GM12878 (cell line): ENCODE results near the gene RADX. TPM values are rescaled to one million over a fixed set of nuclear protein-coding genes. Genes with fewer than 3 reads are reported as not detected.

Source experiments
- ATAC-seq: fragments of 200-7000 bp; cut with Tn5 transposase; 3 replicates; pipeline ENCODE4 v1.9.1; 2020; ENCODE audit warnings: mild to moderate bottlenecking, moderate library complexity
- BruUV-seq: library from RNA; stranded (reverse); fragments of 400-500 nt; replicated peaks from 2 replicates; lab custom pipeline; 2021; lab: Mats Ljungman, UMichigan
- CTCF ChIA-PET: fragments of 300-600 bp; sonication (Branson Sonifier 250); formaldehyde crosslinking; extraction: SDS; loops from one replicate; lab custom pipeline; 2021; ENCODE audit warnings: inconsistent platforms; lab: Yijun Ruan, JAX
- POLR2A ChIA-PET: fragments of 350-600 bp; formaldehyde crosslinking; extraction: SDS; loops from one replicate; lab custom pipeline; 2021; ENCODE audit warnings: inconsistent platforms; lab: Charles Lee
- RAD21 ChIA-PET: fragments of 300-600 bp; sonication (Branson Sonifier 250); formaldehyde crosslinking; loops from one replicate; lab custom pipeline; 2023; ENCODE audit warnings: antibody characterized with exemption; ENCODE audit not compliant: unreplicated experiment; lab: Charles Lee
- SMC1A ChIA-PET: fragments of 300-600 bp; sonication (Branson Sonifier 250); formaldehyde crosslinking; loops from one replicate; lab custom pipeline; 2023; ENCODE audit not compliant: unreplicated experiment, uncharacterized antibody; lab: Charles Lee
- DNase-seq: peaks from one replicate; pipeline ENCODE4 v3.0.0-alpha.2; 2011; ENCODE audit warnings: low read depth, low spot score
- FAIRE-seq: peaks from 3 replicates; lab custom pipeline; 2011; peaks lifted over from hg19 to GRCh38; lab: Jason Lieb, UNC
- H2AFZ ChIP-seq: 2 replicates; pipeline ENCODE4 v1.6.0; 2011; ENCODE audit warnings: low read depth, low read length, control low read depth; ENCODE audit not compliant: control insufficient read depth
- H3K27ac ChIP-seq: 2 replicates; pipeline ENCODE4 v1.5.1; 2011; ENCODE audit warnings: control low read depth; ENCODE audit not compliant: control insufficient read depth, insufficient read depth
- H3K27me3 ChIP-seq, 2 experiments: replicated peaks in 1 of 2; 2 replicates each; pipeline versions ENCODE4 v1.6.0 to v1.6.1; 2011; ENCODE audit warnings: low read length in 1 of 2; ENCODE audit not compliant: control insufficient read depth in 2 of 2, insufficient read depth in 2 of 2
- H3K36me3 ChIP-seq, 2 experiments: 2 replicates each; pipeline ENCODE4 v1.5.1; 2011; ENCODE audit warnings: low read length in 1 of 2; ENCODE audit not compliant: control insufficient read depth in 2 of 2, insufficient read depth in 2 of 2
- H3K4me1 ChIP-seq: 2 replicates; pipeline ENCODE4 v1.6.1; 2011; ENCODE audit warnings: mild to moderate bottlenecking, low read length, moderate library complexity, mixed read lengths; ENCODE audit not compliant: control insufficient read depth, insufficient read depth
- H3K4me2 ChIP-seq: 2 replicates; pipeline ENCODE4 v1.6.0; 2011; ENCODE audit warnings: control low read depth; ENCODE audit not compliant: control insufficient read depth, insufficient read depth
- H3K4me3 ChIP-seq: fragments of 200-600 bp; sonication (generic); 2 replicates; pipeline ENCODE4 v1.5.1; 2016
- H3K79me2 ChIP-seq: 2 replicates; pipeline ENCODE4 v1.6.0; 2011; ENCODE audit warnings: low read length; ENCODE audit not compliant: control insufficient read depth, insufficient read depth
- H3K9ac ChIP-seq: 2 replicates; pipeline ENCODE4 v1.8.0; 2011; ENCODE audit warnings: low read length, control low read depth, mixed read lengths; ENCODE audit not compliant: control insufficient read depth, insufficient read depth
- H3K9me3 ChIP-seq: replicated peaks from 3 replicates; pipeline ENCODE4 v1.5.1; 2011; ENCODE audit warnings: mild to moderate bottlenecking, low read length; ENCODE audit not compliant: control insufficient read depth, insufficient read depth
- H4K20me1 ChIP-seq: 2 replicates; pipeline ENCODE4 v1.6.0; 2011; ENCODE audit not compliant: control insufficient read depth, insufficient read depth
- CREB1 ChIP-seq: IDR thresholded peaks from 2 replicates; pipeline ENCODE4 v1.6.1; 2012; ENCODE audit warnings: low read depth, mild to moderate bottlenecking, inconsistent platforms
- CUX1 ChIP-seq: IDR thresholded peaks from 2 replicates; pipeline ENCODE4 v1.6.1; 2012; ENCODE audit warnings: improper control_type of control experiment, low read depth, low read length; ENCODE audit not compliant: insufficient replicate concordance
- EGR1 ChIP-seq, 2 experiments: IDR thresholded peaks; 1 replicate in 1 of 2; 2 replicates in 1 of 2; pipeline ENCODE4 v1.6.1; 2011 to 2012; ENCODE audit warnings: low read depth in 2 of 2, low read length in 2 of 2, borderline replicate concordance in 1 of 2, mild to moderate bottlenecking in 1 of 2, moderate library complexity in 1 of 2
- ETV6 ChIP-seq, 2 experiments: fragments of 450-650 bp in 1 of 2; IDR thresholded peaks in 1 of 2; conservative IDR thresholded peaks in 1 of 2; 2 replicates each; pipeline ENCODE4 v1.6.1; 2014; ENCODE audit warnings: antibody characterized with exemption in 1 of 2, borderline replicate concordance in 1 of 2, low read depth in 1 of 2, mild to moderate bottlenecking in 1 of 2, moderate library complexity in 1 of 2
- FOXM1 ChIP-seq: IDR thresholded peaks from 2 replicates; pipeline ENCODE4 v1.6.1; 2012; ENCODE audit warnings: low read depth, mild to moderate bottlenecking, inconsistent platforms, low read length, moderate library complexity
- IKZF1 ChIP-seq: fragments of 450-650 bp; conservative IDR thresholded peaks from 2 replicates; pipeline ENCODE4 v1.6.1; 2017; ENCODE audit warnings: antibody characterized with exemption, mild to moderate bottlenecking
- NR2C2 ChIP-seq: IDR thresholded peaks from 2 replicates; pipeline ENCODE4 v1.6.1; 2011; ENCODE audit warnings: borderline replicate concordance, low read depth; ENCODE audit not compliant: control insufficient read depth, insufficient read length
- NR2F1 ChIP-seq: fragments of 450-650 bp; conservative IDR thresholded peaks from 2 replicates; pipeline ENCODE4 v1.6.1; 2017; ENCODE audit warnings: mild to moderate bottlenecking
- POU2F2 ChIP-seq: IDR thresholded peaks from 3 replicates; pipeline ENCODE4 v1.6.1; 2011; ENCODE audit warnings: low read depth, mild to moderate bottlenecking, low read length, borderline replicate concordance
- RB1 ChIP-seq: fragments of 450-650 bp; formaldehyde crosslinking; IDR thresholded peaks from 2 replicates; pipeline ENCODE4 v1.6.1; 2017; ENCODE audit warnings: mild to moderate bottlenecking, borderline replicate concordance
- RELA ChIP-seq: fragments of 450-650 bp; IDR thresholded peaks from 2 replicates; pipeline ENCODE4 v1.8.0; 2014; ENCODE audit warnings: borderline replicate concordance; ENCODE audit not compliant: partially characterized antibody
- SUPT20H ChIP-seq: IDR thresholded peaks from 2 replicates; pipeline ENCODE4 v1.6.1; 2011; ENCODE audit warnings: low read depth, mild to moderate bottlenecking, low read length, moderate library complexity, borderline replicate concordance; ENCODE audit not compliant: control insufficient read depth
- ZNF24 ChIP-seq: fragments of 450-650 bp; IDR thresholded peaks from 2 replicates; pipeline ENCODE4 v1.6.1; 2017; ENCODE audit warnings: antibody characterized with exemption, mild to moderate bottlenecking
- in situ Hi-C: fragments of 300-500 bp; cut with MboI; formaldehyde crosslinking; loops from 9 replicates; pipeline ENCODE4 v1.14.3; 2018; ENCODE audit warnings: mixed read lengths
- intact Hi-C: fragments of 100-400 bp; cut with micrococcal nuclease; formaldehyde crosslinking; loops from one replicate; pipeline ENCODE4 v1.14.2; 2022; ENCODE audit not compliant: unreplicated experiment
- polyA plus RNA-seq, 11 experiments: library from polyadenylated mRNA; depleted of rRNA in 4 of 11; unstranded in 6 of 11; stranded (reverse) in 5 of 11; fragments of >200 nt; fragmentation: Nextera tagmentation in 4 of 11; fragmentation: Illumina TruSeq in 1 of 11; extraction: Ambion mirVana in 4 of 11; extraction: Trizol in 1 of 11; gene quantifications; 1 replicate in 1 of 11; 2 replicates in 10 of 11; pipeline versions ENCODE4 v1.2.1 to v1.2.3, GENCODE V29; 2011 to 2016; ENCODE audit warnings: inconsistent platforms in 2 of 11, missing spikeins in 2 of 11, low read depth in 1 of 11
- total RNA-seq, 4 experiments: library from RNA; depleted of rRNA in 3 of 4; stranded (reverse); fragments of >200 nt in 3 of 4; fragmentation: Illumina TruSeq in 1 of 4; extraction: Trizol in 1 of 4; gene quantifications; 2 replicates each; pipeline versions ENCODE4 v1.2.1 to v1.2.3, GENCODE V29; 2013 to 2021

The RADX gene
- total and polyA plus RNA-seq, 10 of the 15 experiments (the other 5 are each of a cell fraction or from before 2014, with no cell fraction given), result 4.3 to 24.2 (median 12.4) TPM

- TF ChIP-seq CUX1 (no peak), ETV6 (conservative IDR thresholded peaks at IDR 0.05 in 1 of 2, IDR thresholded peaks at IDR 0.05 in 1 of 2; ENCODE audit: borderline replicate concordance in 1 of 2, low read depth in 1 of 2) (no peak), POU2F2 (no peak), ZNF24 (no peak), IKZF1 (no peak), FOXM1 (no peak), SUPT20H (no peak)
Observed at GRCh38 chrX:106626789-106627188, 15.0 kb downstream of the RADX start (continued).

GRCh38 chrX:106631615-106632014 is 19.8 kb downstream of the RADX start:
- H3K9me3 ChIP-seq, result no peaks in the 10 kb centered on the region
- no TSS peak for BruUV-seq
- H3K4me3 ChIP-seq, result no peak overlapping the region
- no peak overlapping the region for H2AFZ ChIP-seq
- no peak for ATAC-seq
- in situ Hi-C loops, result no loop called here
- DNase-seq, result no peak
- H3K9ac ChIP-seq, result no peak overlapping the region
- ChIA-PET POLR2A (no interaction called here), SMC1A (interaction anchor here (0.9 kb wide), 1 partner anchor 314 kb away, joined by 3 read pairs; no protein-coding TSS in a partner anchor), RAD21 (no interaction called here), CTCF (interaction anchor here (0.8 to 1.0 kb wide), 2 partner anchors 12 to 37 kb away, joined by 3 to 5 read pairs; no protein-coding TSS in a partner anchor)
- no peaks in the 10 kb centered on the region for H4K20me1 ChIP-seq
- no peak for FAIRE-seq
- no peaks in the 10 kb centered on the region for H3K4me1 ChIP-seq
- H3K27me3 ChIP-seq, result no peaks in the 10 kb centered on the region
- intact Hi-C loops, result no loop called here
- no peaks in the 10 kb centered on the region for H3K36me3 ChIP-seq
- no peak overlapping the region for H3K27ac ChIP-seq
- H3K4me2 ChIP-seq, result no peak overlapping the region
- no peaks in the 10 kb centered on the region for H3K79me2 ChIP-seq
- TF ChIP-seq RB1 (no peak), RELA (no peak), NR2F1 (no peak), CUX1 (no peak), EGR1 (IDR thresholded peaks at IDR 0.05; ENCODE audit: borderline replicate concordance in 1 of 2, low read depth in 2 of 2, low read length in 2 of 2) (no peak), CREB1 (no peak), NR2C2 (no peak)
